ENCODE data around the gene TEDC1.

The TEDC1 gene

GRCh38 chr14:105503935-105504692 lies 13.1 kb downstream of the TEDC1 start:
- no peak for DNase-seq
- no peaks in the 10 kb centered on the region for H3K9me3 ChIP-seq (replicated peaks; ENCODE audit: insufficient read depth, low read length)
- no peak for TF ChIP-seq CTCF (IDR thresholded peaks at IDR 0.05; ENCODE audit: low read length)
- no peak for TF ChIP-seq EZH2 (optimal IDR thresholded peaks at IDR 0.05; ENCODE audit: low read depth, low read length)
- TF ChIP-seq EZH2phosphoT487 (IDR thresholded peaks at IDR 0.05; ENCODE audit: low read length): no peak
- no peak overlapping the region for H2AFZ ChIP-seq (ENCODE audit: low read length)
- peaks cover 53% of the 10 kb centered on the region for H3K27me3 ChIP-seq (replicated peaks; ENCODE audit: insufficient read depth, low read length)
- H3K79me2 ChIP-seq (ENCODE audit: low read length): no peaks in the 10 kb centered on the region
- H3K9me2 ChIP-seq (replicated peaks; ENCODE audit: insufficient read depth, low read length): no peaks in the 10 kb centered on the region
- no peak overlapping the region for H3K4me2 ChIP-seq (ENCODE audit: low read depth, low read length)
- no peak overlapping the region for H3K9ac ChIP-seq (ENCODE audit: low read length)
- H3F3A ChIP-seq (ENCODE audit: insufficient read depth, low read length): no peaks in the 10 kb centered on the region
- H4K20me1 ChIP-seq (ENCODE audit: insufficient read depth, low read length): no peaks in the 10 kb centered on the region
- H3K4me3 ChIP-seq (ENCODE audit: low read length): no peak overlapping the region
- H3K27ac ChIP-seq (ENCODE audit: low read length): no peak overlapping the region
- no peaks in the 10 kb centered on the region for H3K4me1 ChIP-seq (ENCODE audit: low read length)
- no peaks in the 10 kb centered on the region for H3K36me3 ChIP-seq (replicated peaks; ENCODE audit: insufficient read depth, low read length)

- H3K4me2 ChIP-seq (ENCODE audit: low read depth, low read length): no peak overlapping the region
Observed at GRCh38 chr14:105505101-105505500, 14.1 kb downstream of the TEDC1 start.

GRCh38 chr14:105507247-105507646 lies 16.2 kb downstream of the TEDC1 start:
- Histone ChIP-seq H3K4me1 (ENCODE audit: low read length) (no peaks in the 10 kb centered on the region), H3K4me2 (ENCODE audit: low read depth, low read length) (no peak overlapping the region)

More at GRCh38 chr14:105505101-105505500, 14.1 kb downstream of the TEDC1 start:
- Histone ChIP-seq H3K27me3 (replicated peaks; ENCODE audit: insufficient read depth, low read length) (peaks cover 60% of the 10 kb centered on the region), H3K9ac (ENCODE audit: low read length) (no peak overlapping the region), H3K27ac (ENCODE audit: low read length) (no peak overlapping the region), H3K9me2 (replicated peaks; ENCODE audit: insufficient read depth, low read length) (no peaks in the 10 kb centered on the region), H3K36me3 (replicated peaks; ENCODE audit: insufficient read depth, low read length) (no peaks in the 10 kb centered on the region), H3K4me1 (ENCODE audit: low read length) (no peaks in the 10 kb centered on the region), H3F3A (ENCODE audit: insufficient read depth, low read length) (no peaks in the 10 kb centered on the region), H3K9me3 (replicated peaks; ENCODE audit: insufficient read depth, low read length) (no peaks in the 10 kb centered on the region), H4K20me1 (ENCODE audit: insufficient read depth, low read length) (no peaks in the 10 kb centered on the region), H3K4me3 (ENCODE audit: low read length) (no peak overlapping the region), H3K79me2 (ENCODE audit: low read length) (no peaks in the 10 kb centered on the region), H2AFZ (ENCODE audit: low read length) (no peak overlapping the region)
- no peak for TF ChIP-seq CTCF (IDR thresholded peaks at IDR 0.05; ENCODE audit: low read length)
- no peak for TF ChIP-seq EZH2 (optimal IDR thresholded peaks at IDR 0.05; ENCODE audit: low read depth, low read length)
- no peak for TF ChIP-seq EZH2phosphoT487 (IDR thresholded peaks at IDR 0.05; ENCODE audit: low read length)
- no peak for DNase-seq

More at GRCh38 chr14:105507247-105507646, 16.2 kb downstream of the TEDC1 start:
- Histone ChIP-seq H2AFZ (ENCODE audit: low read length) (no peak overlapping the region), H3K27me3 (replicated peaks; ENCODE audit: insufficient read depth, low read length) (peaks cover 74% of the 10 kb centered on the region), H3K79me2 (ENCODE audit: low read length) (no peaks in the 10 kb centered on the region), H4K20me1 (ENCODE audit: insufficient read depth, low read length) (no peaks in the 10 kb centered on the region), H3K9me2 (replicated peaks; ENCODE audit: insufficient read depth, low read length) (no peaks in the 10 kb centered on the region), H3K27ac (ENCODE audit: low read length) (no peak overlapping the region), H3K4me3 (ENCODE audit: low read length) (no peak overlapping the region), H3K9ac (ENCODE audit: low read length) (no peak overlapping the region), H3K36me3 (replicated peaks; ENCODE audit: insufficient read depth, low read length) (no peaks in the 10 kb centered on the region), H3F3A (ENCODE audit: insufficient read depth, low read length) (no peaks in the 10 kb centered on the region), H3K9me3 (replicated peaks; ENCODE audit: insufficient read depth, low read length) (no peaks in the 10 kb centered on the region)
- TF ChIP-seq CTCF (IDR thresholded peaks at IDR 0.05; ENCODE audit: low read length) (no peak), EZH2 (optimal IDR thresholded peaks at IDR 0.05; ENCODE audit: low read depth, low read length) (no peak), EZH2phosphoT487 (IDR thresholded peaks at IDR 0.05; ENCODE audit: low read length) (no peak)
- DNase-seq: no peak
